DND-41 (cell line): ENCODE data around the gene C7.

ENCODE experiments used
- ATAC-seq: fragments of 200-7000 bp; cut with Tn5 transposase; 3 replicates; pipeline ENCODE4 v1.9.1; 2021; ENCODE audit warnings: low read depth; ENCODE audit not compliant: insufficient read depth
- DNase-seq: peaks from one replicate; pipeline ENCODE4 v3.0.0-alpha.2; 2020
- H2AFZ ChIP-seq: 2 replicates; pipeline ENCODE4 v1.6.0; 2012; ENCODE audit warnings: low read depth, low read length
- H3K27ac ChIP-seq: 2 replicates; pipeline ENCODE4 v1.5.1; 2012; ENCODE audit warnings: low read length, inconsistent platforms
- H3K27me3 ChIP-seq: fragments of 200-600 bp; sonication (generic); 2 replicates; pipeline ENCODE4 v1.6.0; 2012; ENCODE audit warnings: low read length, mild to moderate bottlenecking, inconsistent platforms; ENCODE audit not compliant: insufficient read depth, poor library complexity
- H3K36me3 ChIP-seq: 2 replicates; pipeline ENCODE4 v1.5.1; 2012; ENCODE audit warnings: low read length, inconsistent platforms; ENCODE audit not compliant: insufficient read depth
- H3K4me1 ChIP-seq: 2 replicates; pipeline ENCODE4 v1.5.1; 2012; ENCODE audit warnings: mild to moderate bottlenecking, low read length; ENCODE audit not compliant: insufficient read depth
- H3K4me2 ChIP-seq: 2 replicates; pipeline ENCODE4 v1.6.0; 2012; ENCODE audit warnings: mild to moderate bottlenecking, moderate library complexity, low read length, inconsistent platforms; ENCODE audit not compliant: insufficient read depth
- H3K4me3 ChIP-seq, 2 experiments: fragments of 200-600 bp in 1 of 2; shearing (Covaris generic) in 1 of 2; 2 replicates each; pipeline ENCODE4 v1.5.1; 2012 to 2016; ENCODE audit warnings: inconsistent platforms in 2 of 2, low read length in 2 of 2, mild to moderate bottlenecking in 2 of 2, low read depth in 1 of 2, moderate library complexity in 1 of 2
- H3K79me2 ChIP-seq: 2 replicates; pipeline ENCODE4 v1.6.0; 2012; ENCODE audit warnings: low read length, inconsistent platforms; ENCODE audit not compliant: insufficient read depth
- H3K9ac ChIP-seq: 2 replicates; pipeline ENCODE4 v1.6.0; 2012; ENCODE audit warnings: low read depth, mild to moderate bottlenecking, inconsistent platforms, low read length, moderate library complexity
- H3K9me3 ChIP-seq: 2 replicates; pipeline ENCODE4 v1.5.1; 2012; ENCODE audit warnings: low read length, moderate library complexity, mild to moderate bottlenecking, inconsistent platforms; ENCODE audit not compliant: insufficient read depth, severe bottlenecking
- H4K20me1 ChIP-seq: 2 replicates; pipeline ENCODE4 v1.6.0; 2012; ENCODE audit warnings: low read length; ENCODE audit not compliant: insufficient read depth
- EZH2 ChIP-seq: IDR thresholded peaks from 3 replicates; pipeline ENCODE4 v1.6.1; 2012; ENCODE audit warnings: borderline replicate concordance, low read depth, mild to moderate bottlenecking, moderate library complexity, low read length, inconsistent platforms; ENCODE audit not compliant: severe bottlenecking
- TF ChIP-seq, protein P1 (sequence below): IDR thresholded peaks from 2 replicates; pipeline ENCODE4 v1.5.1; 2012; ENCODE audit warnings: borderline replicate concordance, low read length, moderate library complexity, mild to moderate bottlenecking; ENCODE audit not compliant: poor library complexity, severe bottlenecking; ENCODE audit errors: extremely low read depth

Gene C7

GRCh38 chr5:40999966-41000365, 90.7 kb downstream of the C7 start:
- H4K20me1 ChIP-seq, result no peaks in the 10 kb centered on the region
- no peaks in the 10 kb centered on the region for H3K9me3 ChIP-seq
- ATAC-seq (no peak), DNase-seq (no peak)
- no peak overlapping the region for H3K9ac ChIP-seq
- no peaks in the 10 kb centered on the region for H3K27me3 ChIP-seq
- H3K27ac ChIP-seq, result no peak overlapping the region
- H3K4me2 ChIP-seq, result no peak overlapping the region
- no peaks in the 10 kb centered on the region for H3K79me2 ChIP-seq
- no peak overlapping the region for H2AFZ ChIP-seq
- no peak overlapping the region for H3K4me3 ChIP-seq
- TF ChIP-seq EZH2, result no peak
- TF ChIP-seq, protein P1, sequence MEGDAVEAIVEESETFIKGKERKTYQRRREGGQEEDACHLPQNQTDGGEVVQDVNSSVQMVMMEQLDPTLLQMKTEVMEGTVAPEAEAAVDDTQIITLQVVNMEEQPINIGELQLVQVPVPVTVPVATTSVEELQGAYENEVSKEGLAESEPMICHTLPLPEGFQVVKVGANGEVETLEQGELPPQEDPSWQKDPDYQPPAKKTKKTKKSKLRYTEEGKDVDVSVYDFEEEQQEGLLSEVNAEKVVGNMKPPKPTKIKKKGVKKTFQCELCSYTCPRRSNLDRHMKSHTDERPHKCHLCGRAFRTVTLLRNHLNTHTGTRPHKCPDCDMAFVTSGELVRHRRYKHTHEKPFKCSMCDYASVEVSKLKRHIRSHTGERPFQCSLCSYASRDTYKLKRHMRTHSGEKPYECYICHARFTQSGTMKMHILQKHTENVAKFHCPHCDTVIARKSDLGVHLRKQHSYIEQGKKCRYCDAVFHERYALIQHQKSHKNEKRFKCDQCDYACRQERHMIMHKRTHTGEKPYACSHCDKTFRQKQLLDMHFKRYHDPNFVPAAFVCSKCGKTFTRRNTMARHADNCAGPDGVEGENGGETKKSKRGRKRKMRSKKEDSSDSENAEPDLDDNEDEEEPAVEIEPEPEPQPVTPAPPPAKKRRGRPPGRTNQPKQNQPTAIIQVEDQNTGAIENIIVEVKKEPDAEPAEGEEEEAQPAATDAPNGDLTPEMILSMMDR, result no peak
- H3K4me1 ChIP-seq, result no peaks in the 10 kb centered on the region
- no peaks in the 10 kb centered on the region for H3K36me3 ChIP-seq

DNA sequence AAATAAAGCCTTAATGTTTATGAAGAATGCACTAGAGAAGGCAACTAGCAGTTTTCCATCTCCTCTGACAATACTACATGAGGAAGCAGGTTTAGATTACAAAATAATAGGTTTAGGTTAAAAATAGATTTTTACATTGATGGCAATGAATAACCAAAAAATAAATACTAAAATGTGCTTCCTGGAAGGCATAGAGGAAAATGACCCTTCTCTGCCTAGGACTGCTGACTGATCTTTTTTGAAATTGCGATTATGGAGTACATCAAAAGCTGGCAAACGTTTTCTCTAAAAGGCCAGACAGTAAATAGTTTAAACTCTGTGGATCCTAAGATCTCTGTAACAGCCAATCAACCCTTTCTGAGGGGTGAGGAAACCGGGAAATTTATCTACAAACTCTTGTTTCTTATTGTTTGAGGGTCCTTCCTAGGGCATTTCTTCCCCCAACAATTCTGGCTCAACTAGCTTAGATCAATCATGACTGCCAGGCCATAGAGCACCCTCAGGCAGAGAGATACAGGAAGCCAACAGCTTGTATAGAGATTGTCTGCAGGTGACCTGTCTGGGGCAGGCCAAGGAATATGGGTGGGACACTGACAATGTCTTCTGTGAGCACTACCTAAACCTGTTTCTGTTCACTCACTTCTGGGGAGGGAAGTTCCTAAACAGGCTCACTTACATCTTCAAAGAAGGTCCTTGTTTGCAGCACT, 94.5 kb downstream of the C7 start:
- no peak for TF ChIP-seq EZH2
- TF ChIP-seq, protein P1, result no peak

DNA sequence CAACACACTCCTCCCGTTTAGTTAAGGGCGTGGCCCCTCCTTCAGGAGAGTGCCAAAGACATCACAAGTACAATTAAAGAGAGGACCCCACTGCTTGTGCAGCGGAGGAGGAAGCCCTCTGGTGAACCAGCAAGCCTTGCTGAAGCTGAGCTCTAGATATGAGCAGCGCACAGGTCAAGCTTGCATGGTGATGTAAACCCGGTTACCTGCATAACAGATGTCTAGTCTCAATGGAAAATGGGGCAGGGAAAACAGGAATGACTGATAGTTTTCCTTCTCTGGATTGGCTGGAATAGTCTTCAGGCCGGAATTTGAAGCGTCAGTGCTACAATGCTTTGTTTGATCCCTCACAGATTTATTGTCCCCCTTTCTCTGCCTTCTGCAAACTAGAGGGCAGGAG, 95.6 kb downstream of the C7 start:
- TF ChIP-seq EZH2, result no peak
- TF ChIP-seq, protein P1, result no peak
- Histone ChIP-seq H3K27ac (no peak overlapping the region), H3K36me3 (no peaks in the 10 kb centered on the region), H3K4me1 (no peaks in the 10 kb centered on the region), H3K79me2 (no peaks in the 10 kb centered on the region), H2AFZ (no peak overlapping the region), H3K9ac (no peak overlapping the region), H3K4me2 (no peak overlapping the region), H3K27me3 (peaks cover 4% of the 10 kb centered on the region), H4K20me1 (no peaks in the 10 kb centered on the region), H3K9me3 (no peaks in the 10 kb centered on the region), H3K4me3 (no peak overlapping the region)
- DNase-seq (no peak), ATAC-seq (no peak)

More for the DNA sequence above, 94.5 kb downstream of the C7 start:
- Histone ChIP-seq H3K36me3 (no peaks in the 10 kb centered on the region), H4K20me1 (no peaks in the 10 kb centered on the region), H3K4me1 (no peaks in the 10 kb centered on the region), H3K4me2 (no peak overlapping the region), H3K4me3 (no peak overlapping the region), H3K9me3 (no peaks in the 10 kb centered on the region), H3K9ac (no peak overlapping the region), H3K27ac (no peak overlapping the region), H2AFZ (no peak overlapping the region), H3K27me3 (peaks cover 4% of the 10 kb centered on the region), H3K79me2 (no peaks in the 10 kb centered on the region)
- DNase-seq, result no peak
- no peak for ATAC-seq

DNA sequence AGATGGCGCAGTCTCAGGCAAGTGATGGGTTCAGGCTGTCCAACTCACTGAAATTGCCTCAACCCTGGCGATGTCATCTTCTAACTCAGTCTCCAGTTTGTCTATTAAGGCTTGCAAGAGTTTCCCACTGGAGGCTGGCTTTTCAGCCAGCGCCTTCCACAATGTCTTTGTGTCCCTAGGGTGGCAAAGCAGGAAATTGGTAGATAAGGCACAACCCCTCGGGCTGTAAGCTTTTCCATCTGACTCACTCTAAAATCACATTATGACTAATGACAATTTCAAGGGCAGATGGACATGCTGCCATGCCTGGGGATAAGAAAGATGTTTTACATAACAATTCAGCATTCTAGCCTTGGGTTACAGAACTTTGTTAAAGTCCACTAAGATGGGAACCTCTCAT, 99.9 kb downstream of the C7 start:
- Histone ChIP-seq H3K4me1 (no peaks in the 10 kb centered on the region), H3K27me3 (peaks cover 18% of the 10 kb centered on the region), H3K36me3 (no peaks in the 10 kb centered on the region), H3K4me3 (no peak overlapping the region), H3K9ac (no peak overlapping the region), H2AFZ (no peak overlapping the region), H3K9me3 (no peaks in the 10 kb centered on the region), H3K79me2 (no peaks in the 10 kb centered on the region), H4K20me1 (no peaks in the 10 kb centered on the region), H3K27ac (no peak overlapping the region), H3K4me2 (no peak overlapping the region)
- TF ChIP-seq EZH2, result no peak
- TF ChIP-seq, protein P1, result no peak
- ATAC-seq, result no peak
- DNase-seq, result no peak
